Activated CD4-positive, alpha-beta memory T cell treated with anti-CD3 and anti-CD28 coated beads for 36 hours (primary cell): ENCODE data around the gene TRMO. TPM values are rescaled to one million over a fixed set of nuclear protein-coding genes. Genes with fewer than 3 reads are reported as not detected.

Source experiments
- CTCF ChIA-PET: fragments of 350-600 bp; sonication (Branson Sonifier 250); formaldehyde crosslinking; loops from one replicate; lab custom pipeline; 2021; ENCODE audit warnings: antibody characterized with exemption, inconsistent platforms; lab: Charles Lee
- POLR2A ChIA-PET: fragments of 350-600 bp; sonication (Branson Sonifier 250); formaldehyde crosslinking; loops from one replicate; lab custom pipeline; 2021; ENCODE audit warnings: antibody characterized with exemption; lab: Charles Lee
- DNase-seq: peaks from one replicate; pipeline ENCODE4 v3.0.0-alpha.2; 2020
- H3K27ac Mint-ChIP-seq: one replicate; pipeline ENCODE4 v1.8.0; 2021; ENCODE audit warnings: mixed read lengths
- H3K27me3 Mint-ChIP-seq: one replicate; pipeline ENCODE4 v1.8.0; 2021; ENCODE audit warnings: mixed read lengths
- H3K36me3 Mint-ChIP-seq: one replicate; pipeline ENCODE4 v1.8.0; 2021; ENCODE audit warnings: mixed read lengths
- H3K4me1 Mint-ChIP-seq: one replicate; pipeline ENCODE4 v1.8.0; 2021; ENCODE audit warnings: low read depth, mixed read lengths
- H3K4me3 Mint-ChIP-seq: one replicate; pipeline ENCODE4 v1.8.0; 2021; ENCODE audit warnings: mild to moderate bottlenecking, mixed read lengths
- H3K9me3 Mint-ChIP-seq: one replicate; pipeline ENCODE4 v1.8.0; 2021; ENCODE audit warnings: mixed read lengths
- intact Hi-C: fragments of 100-400 bp; cut with micrococcal nuclease; formaldehyde crosslinking; loops from one replicate; pipeline ENCODE4 v1.15.1; 2023
- total RNA-seq, 2 experiments: library from RNA; stranded (reverse); gene quantifications; one replicate each; pipeline ENCODE4 v1.2.3, GENCODE V29; 2021

The TRMO gene
- total RNA-seq, 2 experiments from 2014 or later: 13.3 to 13.4 TPM

DNA sequence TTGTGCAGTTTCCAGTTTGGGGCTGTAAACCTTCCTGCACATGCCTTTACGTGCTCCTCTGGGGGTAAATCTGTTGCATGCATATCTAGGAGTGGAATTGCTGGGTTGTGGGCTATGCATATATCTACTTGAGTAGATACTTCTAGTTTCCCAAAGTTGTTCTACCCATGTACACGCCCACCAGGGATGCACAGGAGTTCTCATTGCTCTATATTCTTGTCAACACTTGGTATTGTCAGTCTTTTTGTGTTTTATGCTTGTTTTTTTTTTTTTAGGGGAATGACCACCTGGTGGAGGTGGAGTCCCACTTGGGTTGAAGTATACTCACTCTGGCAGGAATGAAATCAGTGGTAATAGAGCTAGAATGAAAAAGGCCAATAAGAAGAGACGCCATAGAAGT lies 46.2 kb downstream of the TRMO start:
- intact Hi-C loops: no loop called here
- H3K4me3 Mint-ChIP-seq: no peak overlapping the region
- peaks cover 3% of the 10 kb centered on the region for H3K36me3 Mint-ChIP-seq
- no peaks in the 10 kb centered on the region for H3K27me3 Mint-ChIP-seq
- no peaks in the 10 kb centered on the region for H3K9me3 Mint-ChIP-seq
- no peaks in the 10 kb centered on the region for H3K4me1 Mint-ChIP-seq
- CTCF ChIA-PET: interaction anchor here (1.6 kb wide), 1 partner anchor 14 kb away, joined by 5 read pairs; no protein-coding TSS in a partner anchor
- no peak for DNase-seq
- H3K27ac Mint-ChIP-seq: no peak overlapping the region
- POLR2A ChIA-PET: no interaction called here

DNA sequence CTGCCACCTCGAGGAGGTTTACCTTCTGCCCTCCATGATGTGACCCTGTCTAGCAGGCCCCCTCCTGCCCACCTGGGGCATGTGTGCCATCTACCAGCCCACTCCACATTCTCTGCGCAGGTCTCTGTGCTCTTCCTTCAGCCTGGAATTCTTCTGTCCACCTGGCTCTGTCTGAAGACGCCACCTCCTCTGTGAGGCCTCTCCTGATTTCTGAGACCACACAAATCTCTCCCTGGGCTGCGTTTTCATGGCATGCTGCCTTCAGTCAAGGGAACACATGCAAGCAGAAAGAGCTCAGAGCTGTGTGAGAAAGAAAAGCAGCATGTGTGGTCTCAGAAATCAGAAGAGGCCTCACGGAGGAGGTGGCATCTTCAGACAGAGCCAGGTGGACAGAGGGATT lies 47.2 kb downstream of the TRMO start:
- no peak for DNase-seq
- H3K4me1 Mint-ChIP-seq: no peaks in the 10 kb centered on the region
- no peak overlapping the region for H3K27ac Mint-ChIP-seq
- H3K9me3 Mint-ChIP-seq: no peaks in the 10 kb centered on the region
- CTCF ChIA-PET: interaction anchor here (1.0 kb wide), 1 partner anchor 49 kb away, joined by 4 read pairs; no protein-coding TSS in a partner anchor
- peaks cover 3% of the 10 kb centered on the region for H3K36me3 Mint-ChIP-seq
- POLR2A ChIA-PET: no interaction called here
- intact Hi-C loops: no loop called here
- H3K4me3 Mint-ChIP-seq: no peak overlapping the region
- H3K27me3 Mint-ChIP-seq: no peaks in the 10 kb centered on the region

DNA sequence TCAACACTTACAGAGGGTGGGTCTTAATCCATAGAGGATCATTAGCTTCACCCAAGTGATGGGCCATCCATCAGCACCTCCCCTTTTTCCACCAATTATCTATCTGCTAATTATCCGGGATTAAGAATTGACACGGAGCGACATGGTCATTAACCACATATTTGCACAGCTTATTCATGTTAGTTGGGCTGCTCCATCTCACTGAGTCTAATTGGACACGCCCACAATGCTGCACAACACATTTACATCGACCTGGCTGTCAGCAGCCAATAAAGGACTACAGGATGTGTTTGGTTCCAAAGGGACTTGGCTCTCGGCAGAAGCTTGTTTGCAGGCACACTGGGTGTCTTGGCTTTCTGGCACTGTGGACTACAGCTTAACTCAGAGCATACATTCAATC lies 47.7 kb downstream of the TRMO start:
- no peak for DNase-seq
- Mint-ChIP-seq H3K27ac (no peak overlapping the region), H3K36me3 (peaks cover 3% of the 10 kb centered on the region), H3K4me3 (no peak overlapping the region), H3K27me3 (no peaks in the 10 kb centered on the region), H3K9me3 (no peaks in the 10 kb centered on the region), H3K4me1 (no peaks in the 10 kb centered on the region)
- POLR2A ChIA-PET: no interaction called here
- intact Hi-C loops: no loop called here
- CTCF ChIA-PET: interaction anchor here (1.0 kb wide), 1 partner anchor 49 kb away, joined by 4 read pairs; no protein-coding TSS in a partner anchor

DNA sequence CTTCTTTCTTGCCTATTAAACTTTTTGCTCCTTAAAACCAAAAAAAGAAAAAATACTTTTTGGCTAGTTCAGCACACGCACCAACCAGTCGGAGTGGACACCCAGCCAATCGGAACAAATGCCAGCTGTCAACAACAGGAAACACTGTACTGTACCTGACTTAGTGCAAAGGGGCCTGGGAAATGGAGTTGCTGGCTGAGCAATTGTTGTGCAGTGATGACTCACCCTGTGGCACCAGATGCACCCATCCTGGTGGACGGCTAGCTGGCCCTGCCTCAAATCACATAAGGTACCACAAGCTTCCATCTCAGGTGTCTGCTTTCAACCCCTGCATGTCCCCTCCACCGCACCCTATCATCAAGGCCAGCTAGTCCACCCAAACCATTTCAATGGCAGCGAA lies 48.4 kb downstream of the TRMO start:
- POLR2A ChIA-PET: no interaction called here
- Mint-ChIP-seq H3K4me3 (no peak overlapping the region), H3K36me3 (peaks cover 3% of the 10 kb centered on the region), H3K27ac (no peak overlapping the region), H3K9me3 (no peaks in the 10 kb centered on the region), H3K4me1 (no peaks in the 10 kb centered on the region), H3K27me3 (peaks cover 4% of the 10 kb centered on the region)
- intact Hi-C loops: no loop called here
- DNase-seq: no peak
- CTCF ChIA-PET: interaction anchor here (1.5 kb wide), 1 partner anchor 16 kb away, joined by 4 read pairs; no protein-coding TSS in a partner anchor

DNA sequence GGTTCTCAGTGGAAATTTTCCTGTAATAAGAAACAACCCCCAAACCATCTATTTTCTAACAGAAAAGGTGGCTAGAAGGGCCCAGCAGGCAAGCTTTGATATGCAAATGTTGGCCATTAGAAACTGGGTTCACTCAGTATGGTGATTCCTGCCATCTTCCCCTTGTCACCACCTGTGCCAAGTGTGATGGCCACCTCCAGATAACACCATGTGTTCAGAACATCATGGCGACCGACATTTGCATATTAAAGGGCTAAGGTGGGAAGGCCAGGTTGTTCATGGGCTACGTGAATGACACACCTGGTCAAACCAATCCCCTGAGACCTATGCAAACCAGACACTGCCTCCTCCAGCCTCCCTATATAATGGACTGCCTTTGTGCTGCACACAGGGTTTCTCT lies 48.9 kb downstream of the TRMO start:
- H3K27me3 Mint-ChIP-seq: peaks cover 4% of the 10 kb centered on the region
- H3K36me3 Mint-ChIP-seq: peaks cover 3% of the 10 kb centered on the region
- ChIA-PET CTCF (interaction anchor here (1.5 kb wide), 1 partner anchor 17 kb away, joined by 4 read pairs; no protein-coding TSS in a partner anchor), POLR2A (no interaction called here)
- H3K27ac Mint-ChIP-seq: no peak overlapping the region
- H3K4me3 Mint-ChIP-seq: no peak overlapping the region
- H3K9me3 Mint-ChIP-seq: no peaks in the 10 kb centered on the region
- intact Hi-C loops: no loop called here
- no peaks in the 10 kb centered on the region for H3K4me1 Mint-ChIP-seq
- DNase-seq: no peak

DNA sequence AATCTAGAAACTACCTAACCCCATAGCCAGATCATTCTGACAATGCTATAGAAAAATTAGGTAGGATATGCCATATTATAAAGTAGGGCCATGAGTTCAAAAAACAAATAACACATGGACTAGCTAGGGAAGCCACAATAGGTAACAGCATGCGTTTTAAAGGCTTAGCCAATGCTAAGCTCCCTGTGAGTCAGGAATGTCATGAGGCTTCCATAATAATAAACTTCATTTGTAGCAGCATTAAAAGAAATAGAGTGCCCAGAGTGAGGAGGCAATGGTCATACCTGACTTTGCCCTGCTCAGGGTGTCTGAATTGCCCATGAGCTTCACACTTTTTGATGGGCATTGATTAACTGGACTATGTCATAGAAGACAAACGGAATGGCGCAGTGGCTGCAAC lies 53.4 kb downstream of the TRMO start:
- Mint-ChIP-seq H3K27ac (no peak overlapping the region), H3K27me3 (peaks cover 10% of the 10 kb centered on the region), H3K4me3 (no peak overlapping the region), H3K4me1 (no peaks in the 10 kb centered on the region), H3K9me3 (peaks cover 24% of the 10 kb centered on the region), H3K36me3 (peaks cover 14% of the 10 kb centered on the region)
- CTCF ChIA-PET: interaction anchor here (1.2 kb wide), 1 partner anchor 22 kb away, joined by 3 read pairs; no protein-coding TSS in a partner anchor
- no peak for DNase-seq
- POLR2A ChIA-PET: no interaction called here
- intact Hi-C loops: no loop called here

DNA sequence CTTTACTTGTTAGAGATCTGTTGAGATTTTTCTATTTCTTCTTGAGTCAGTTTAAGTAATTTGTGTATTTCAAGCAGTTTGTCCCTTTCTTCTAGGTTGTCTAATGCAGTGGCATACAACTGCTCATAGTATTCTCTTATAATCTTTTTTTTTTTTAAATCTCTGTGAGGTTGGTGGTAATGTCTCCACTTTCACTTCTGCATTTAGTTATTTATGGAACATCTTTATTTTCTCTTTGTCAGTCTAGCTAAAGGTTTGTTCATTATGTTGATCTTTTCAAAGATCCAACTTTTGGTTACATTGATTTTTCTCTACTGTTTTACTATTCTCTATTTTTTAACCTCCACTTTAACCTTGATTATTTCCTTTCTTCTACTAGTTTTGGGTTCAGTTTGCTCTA lies 55.5 kb downstream of the TRMO start:
- Mint-ChIP-seq H3K9me3 (peaks cover 24% of the 10 kb centered on the region), H3K36me3 (peaks cover 13% of the 10 kb centered on the region), H3K27ac (no peak overlapping the region), H3K4me1 (no peaks in the 10 kb centered on the region), H3K4me3 (no peak overlapping the region), H3K27me3 (peaks cover 18% of the 10 kb centered on the region)
- ChIA-PET CTCF (interaction anchor here (0.9 to 1.2 kb wide), 2 partner anchors 23 to 24 kb away, joined by 4 read pairs; no protein-coding TSS in a partner anchor), POLR2A (no interaction called here)
- intact Hi-C loops: no loop called here
- no peak for DNase-seq

DNA sequence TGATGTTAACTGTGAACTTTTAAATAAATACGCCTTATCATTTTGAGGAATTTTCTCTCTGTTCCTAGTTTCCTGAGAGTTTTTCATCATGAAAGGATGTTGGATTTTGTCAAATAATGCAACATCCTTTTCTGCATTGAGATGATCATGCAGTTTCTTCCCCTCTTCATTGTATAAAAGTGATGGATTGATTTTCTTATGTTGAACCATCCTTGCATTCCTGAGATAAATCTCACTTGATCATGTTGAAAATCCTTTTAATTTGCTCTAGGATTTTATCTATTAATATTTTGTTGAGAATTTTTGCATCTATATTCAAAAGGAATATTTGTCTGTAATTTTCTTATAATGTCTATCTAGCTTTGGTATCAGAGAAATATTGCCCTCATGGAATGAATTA lies 56.0 kb downstream of the TRMO start:
- CTCF ChIA-PET: interaction anchor here (0.9 to 1.2 kb wide), 3 partner anchors 12 to 39 kb away, joined by 3 to 4 read pairs (median 3); no protein-coding TSS in a partner anchor
- Mint-ChIP-seq H3K27ac (no peak overlapping the region), H3K27me3 (peaks cover 23% of the 10 kb centered on the region), H3K4me3 (no peak overlapping the region), H3K9me3 (peaks cover 24% of the 10 kb centered on the region), H3K36me3 (peaks cover 11% of the 10 kb centered on the region), H3K4me1 (no peaks in the 10 kb centered on the region)
- intact Hi-C loops: no loop called here
- POLR2A ChIA-PET: no interaction called here
- DNase-seq: no peak

DNA sequence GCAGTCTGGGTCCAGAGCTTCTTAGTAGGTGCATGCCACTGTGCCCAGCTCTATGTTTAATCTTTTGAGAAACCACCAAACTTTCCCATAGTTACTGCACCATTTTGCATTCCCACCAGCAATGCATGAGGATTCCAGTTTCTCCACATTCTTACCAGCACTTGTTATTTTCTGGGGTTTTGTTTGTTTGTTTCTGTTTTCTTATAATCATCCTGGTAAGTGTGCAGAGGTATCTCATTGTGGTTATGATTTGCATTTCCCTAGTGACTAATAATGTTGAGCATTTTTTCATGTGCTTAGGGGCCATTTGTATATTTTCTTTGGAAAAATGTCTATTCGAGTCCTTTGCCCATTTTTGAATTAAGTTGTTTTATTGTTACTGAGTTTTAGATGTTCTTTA lies 57.9 kb downstream of the TRMO start:
- Mint-ChIP-seq H3K4me1 (no peaks in the 10 kb centered on the region), H3K27ac (no peak overlapping the region), H3K9me3 (peaks cover 24% of the 10 kb centered on the region), H3K4me3 (no peak overlapping the region), H3K36me3 (peaks cover 11% of the 10 kb centered on the region), H3K27me3 (peaks cover 36% of the 10 kb centered on the region)
- POLR2A ChIA-PET: no interaction called here
- intact Hi-C loops: no loop called here
- CTCF ChIA-PET: interaction anchor here (1.7 to 1.8 kb wide), 2 partner anchors 11 to 26 kb away, joined by 4 to 5 read pairs; partner anchors contain the start of gene FOXE1
- no peak for DNase-seq

DNA sequence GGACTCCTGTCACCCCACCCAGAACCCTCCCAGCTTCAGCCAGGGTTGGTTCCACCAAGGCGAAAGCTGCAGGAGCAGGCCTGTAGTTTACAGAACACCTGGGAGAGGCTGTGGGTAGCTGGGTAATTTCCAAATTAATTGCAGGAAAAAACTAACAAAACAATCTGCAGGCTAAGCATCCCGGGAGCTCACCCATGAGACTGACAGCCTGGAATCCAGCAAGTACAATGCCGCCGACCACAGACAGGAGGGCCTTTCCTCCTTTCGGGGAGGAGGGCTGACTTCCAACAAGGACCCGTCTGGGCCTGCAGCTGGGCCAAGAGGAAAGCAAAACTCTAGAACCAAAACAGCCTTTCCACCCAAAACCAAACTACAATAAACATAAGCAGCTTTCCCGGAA lies 59.0 kb downstream of the TRMO start:
- H3K27me3 Mint-ChIP-seq: peaks cover 41% of the 10 kb centered on the region
- DNase-seq: no peak
- H3K4me1 Mint-ChIP-seq: peaks cover under 1% of the 10 kb centered on the region
- intact Hi-C loops: no loop called here
- peaks cover 24% of the 10 kb centered on the region for H3K9me3 Mint-ChIP-seq
- H3K4me3 Mint-ChIP-seq: no peak overlapping the region
- H3K36me3 Mint-ChIP-seq: peaks cover 11% of the 10 kb centered on the region
- no peak overlapping the region for H3K27ac Mint-ChIP-seq
- POLR2A ChIA-PET: no interaction called here
- CTCF ChIA-PET: interaction anchor here (1.2 to 1.8 kb wide), 2 partner anchors 10 to 168 kb away, joined by 3 to 5 read pairs; partner anchors contain the start of gene FOXE1

DNA sequence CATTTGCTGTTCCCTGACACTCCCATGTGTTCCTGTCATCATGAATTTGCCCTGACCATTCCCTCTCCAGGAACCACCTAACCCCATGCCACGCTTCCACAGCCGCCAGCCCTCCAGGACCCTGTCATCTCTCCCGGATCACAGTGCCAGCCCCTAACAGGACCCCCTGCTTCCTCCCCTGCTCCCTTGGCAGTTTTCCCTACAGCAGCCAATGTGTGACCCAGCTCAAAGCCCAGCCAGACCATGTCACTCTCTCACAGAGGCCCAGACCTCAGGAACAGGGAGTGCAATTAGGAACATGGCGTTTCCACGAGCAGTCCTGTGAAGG lies 61.2 kb downstream of the TRMO start:
- Mint-ChIP-seq H3K9me3 (peaks cover 14% of the 10 kb centered on the region), H3K36me3 (peaks cover 2% of the 10 kb centered on the region), H3K4me3 (no peak overlapping the region), H3K27ac (no peak overlapping the region), H3K27me3 (peaks cover 59% of the 10 kb centered on the region), H3K4me1 (peaks cover 9% of the 10 kb centered on the region)
- CTCF ChIA-PET: no interaction called here
- DNase-seq: no peak
- intact Hi-C loops: no loop called here
- POLR2A ChIA-PET: no interaction called here

DNA sequence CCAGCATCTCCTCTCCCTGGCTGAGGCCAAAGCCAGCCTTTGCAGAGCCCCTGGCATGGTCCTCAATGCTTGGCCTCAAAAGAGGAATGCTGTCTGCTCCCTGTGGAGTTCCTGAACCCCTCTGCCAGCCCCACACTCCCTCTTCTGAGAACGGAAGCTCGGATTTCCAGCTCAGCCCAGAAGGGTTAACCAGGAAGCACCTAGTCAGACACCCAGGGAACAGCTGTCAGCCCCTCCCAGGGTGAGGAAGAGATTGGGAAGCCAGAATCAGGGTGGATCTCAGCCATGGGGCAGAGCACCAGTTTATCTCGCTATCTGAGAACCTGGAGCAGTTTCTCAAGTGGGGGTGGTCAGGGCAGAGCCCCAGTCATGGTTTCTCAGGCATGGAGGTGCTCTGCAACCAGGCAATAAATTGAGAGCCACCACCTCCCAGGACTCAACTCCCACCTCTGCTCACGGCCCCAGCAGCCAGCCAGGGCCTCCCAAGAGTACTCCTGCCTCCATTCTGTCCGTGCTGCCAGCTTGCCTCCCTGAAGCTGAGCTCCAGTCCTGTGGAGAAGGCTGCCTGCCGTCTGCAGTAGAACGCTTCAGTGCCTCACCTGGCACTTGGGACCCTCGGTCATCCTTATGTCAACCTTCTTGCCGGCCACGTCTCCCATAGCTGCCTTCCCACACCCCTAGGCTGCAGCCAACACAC lies 61.7 kb downstream of the TRMO start:
- Mint-ChIP-seq H3K4me3 (no peak overlapping the region), H3K9me3 (peaks cover 9% of the 10 kb centered on the region), H3K27ac (no peak overlapping the region), H3K27me3 (peaks cover 61% of the 10 kb centered on the region), H3K4me1 (peaks cover 9% of the 10 kb centered on the region), H3K36me3 (no peaks in the 10 kb centered on the region)
- POLR2A ChIA-PET: no interaction called here
- no peak for DNase-seq
- CTCF ChIA-PET: interaction anchor here (0.6 to 1.9 kb wide), 4 partner anchors 9 to 111 kb away, joined by 4 to 5 read pairs (median 4); no protein-coding TSS in a partner anchor
- intact Hi-C loops: no loop called here
